Measurements from ENCODE around the gene STT3B. TPM values are rescaled to one million over a fixed set of nuclear protein-coding genes. Genes with fewer than 3 reads are reported as not detected.

The STT3B gene
- total and polyA plus RNA-seq, 10 donors, result 28.4 to 128 (median 86.6) TPM

DNA sequence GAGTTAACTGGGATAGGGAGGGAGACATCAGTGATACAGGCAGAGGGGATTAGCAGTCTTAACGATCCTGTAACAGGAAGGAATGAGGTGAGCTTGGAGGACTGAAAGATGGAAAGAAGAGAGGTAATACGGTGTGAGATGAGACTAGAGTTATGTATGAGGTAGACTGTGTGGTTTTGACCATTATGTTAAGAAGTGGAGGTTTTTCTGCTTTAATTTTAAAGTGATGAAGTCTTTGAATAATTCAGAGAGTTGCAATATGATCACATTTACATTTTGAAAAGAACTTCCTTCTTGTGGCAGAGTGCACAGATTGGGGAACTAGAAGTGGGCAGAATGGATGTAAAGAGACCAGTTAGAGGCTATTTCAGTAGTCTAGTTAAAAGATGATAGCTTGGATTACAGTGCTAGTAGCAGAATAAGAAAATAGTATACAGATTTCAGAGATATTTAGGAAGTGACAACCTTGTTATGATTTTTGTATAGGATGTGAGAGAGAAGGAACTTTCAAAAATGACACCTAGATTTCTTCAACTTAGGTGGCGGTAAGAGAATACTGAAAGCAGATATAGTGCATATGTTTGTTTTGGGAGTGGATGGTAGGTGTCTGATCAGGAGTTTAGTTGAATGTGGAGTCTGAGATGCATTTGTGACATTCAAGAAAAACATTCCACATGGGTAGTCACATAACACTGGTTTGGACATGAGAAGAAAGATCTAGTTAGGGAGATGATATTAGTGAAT is 40.5 kb downstream of the STT3B start:
- H3K4me3 ChIP-seq, result no peak overlapping the region
- peaks cover 0 to 18% (median 2%) of the 10 kb centered on the region in 6 donors for H3K36me3 ChIP-seq
- peaks cover 23 to 95% (median 59%) of the 10 kb centered on the region in 6 donors for H3K4me1 ChIP-seq
- H3K27me3 ChIP-seq (replicated peaks in 1 of 7), result no peaks in the 10 kb centered on the region
- intact Hi-C loops (cut with DNase I; ENCODE audit: low total_unique reads), result no loop called here
- H3K9me3 ChIP-seq, result no peaks in the 10 kb centered on the region
- no peak for DNase-seq
- peak overlapping the region in 1 of 8 donors; percentile 3 for H3K27ac ChIP-seq
- TF ChIP-seq, protein P1, sequence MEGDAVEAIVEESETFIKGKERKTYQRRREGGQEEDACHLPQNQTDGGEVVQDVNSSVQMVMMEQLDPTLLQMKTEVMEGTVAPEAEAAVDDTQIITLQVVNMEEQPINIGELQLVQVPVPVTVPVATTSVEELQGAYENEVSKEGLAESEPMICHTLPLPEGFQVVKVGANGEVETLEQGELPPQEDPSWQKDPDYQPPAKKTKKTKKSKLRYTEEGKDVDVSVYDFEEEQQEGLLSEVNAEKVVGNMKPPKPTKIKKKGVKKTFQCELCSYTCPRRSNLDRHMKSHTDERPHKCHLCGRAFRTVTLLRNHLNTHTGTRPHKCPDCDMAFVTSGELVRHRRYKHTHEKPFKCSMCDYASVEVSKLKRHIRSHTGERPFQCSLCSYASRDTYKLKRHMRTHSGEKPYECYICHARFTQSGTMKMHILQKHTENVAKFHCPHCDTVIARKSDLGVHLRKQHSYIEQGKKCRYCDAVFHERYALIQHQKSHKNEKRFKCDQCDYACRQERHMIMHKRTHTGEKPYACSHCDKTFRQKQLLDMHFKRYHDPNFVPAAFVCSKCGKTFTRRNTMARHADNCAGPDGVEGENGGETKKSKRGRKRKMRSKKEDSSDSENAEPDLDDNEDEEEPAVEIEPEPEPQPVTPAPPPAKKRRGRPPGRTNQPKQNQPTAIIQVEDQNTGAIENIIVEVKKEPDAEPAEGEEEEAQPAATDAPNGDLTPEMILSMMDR (IDR thresholded peaks at IDR 0.05 in 8 of 11, conservative IDR thresholded peaks at IDR 0.05 in 3 of 11), result no peak
- TF ChIP-seq POLR2A (IDR thresholded peaks at IDR 0.05) (no peak), POLR2AphosphoS5 (IDR thresholded peaks at IDR 0.05) (no peak)
- WGBS, 5 donors, result 44 to 60% (median 50%) methylated on average over 3 of the region's 3 CpGs

DNA sequence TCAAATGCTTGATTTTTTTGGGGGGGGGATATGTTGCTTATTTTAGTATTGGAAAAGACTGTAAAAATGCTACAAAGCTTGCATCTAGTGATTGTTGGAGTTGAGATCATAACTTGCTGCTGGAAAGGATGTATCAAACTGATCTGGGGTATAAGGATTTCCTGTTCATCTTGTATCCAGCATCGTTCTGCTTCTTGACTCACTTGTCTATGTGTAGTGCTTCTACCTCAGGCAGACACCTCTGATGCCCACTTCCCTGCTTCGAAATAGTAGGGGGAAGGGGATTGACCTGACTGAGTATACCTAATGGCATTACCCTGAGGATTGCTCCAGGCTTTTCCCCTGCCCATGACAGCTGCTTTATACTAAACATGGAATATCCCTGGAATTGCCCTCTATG is 42.7 kb downstream of the STT3B start:
- TF ChIP-seq, protein P1 (IDR thresholded peaks at IDR 0.05 in 8 of 11, conservative IDR thresholded peaks at IDR 0.05 in 3 of 11), result no peak
- TF ChIP-seq POLR2A (IDR thresholded peaks at IDR 0.05) (no peak), POLR2AphosphoS5 (IDR thresholded peaks at IDR 0.05) (no peak)
- WGBS, 5 donors, result 27 to 41% (median 33%) methylated on average over 2 of the region's 2 CpGs
- Histone ChIP-seq H3K4me1 (peaks cover 23 to 89% (median 46%) of the 10 kb centered on the region in 6 donors), H3K9me3 (no peaks in the 10 kb centered on the region), H3K27ac (no peak overlapping the region), H3K27me3 (replicated peaks in 1 of 7) (no peaks in the 10 kb centered on the region), H3K4me3 (no peak overlapping the region), H3K36me3 (peaks cover 0 to 31% (median 5%) of the 10 kb centered on the region in 6 donors)
- no peak for DNase-seq
- intact Hi-C loops (cut with DNase I; ENCODE audit: low total_unique reads), result no loop called here

DNA sequence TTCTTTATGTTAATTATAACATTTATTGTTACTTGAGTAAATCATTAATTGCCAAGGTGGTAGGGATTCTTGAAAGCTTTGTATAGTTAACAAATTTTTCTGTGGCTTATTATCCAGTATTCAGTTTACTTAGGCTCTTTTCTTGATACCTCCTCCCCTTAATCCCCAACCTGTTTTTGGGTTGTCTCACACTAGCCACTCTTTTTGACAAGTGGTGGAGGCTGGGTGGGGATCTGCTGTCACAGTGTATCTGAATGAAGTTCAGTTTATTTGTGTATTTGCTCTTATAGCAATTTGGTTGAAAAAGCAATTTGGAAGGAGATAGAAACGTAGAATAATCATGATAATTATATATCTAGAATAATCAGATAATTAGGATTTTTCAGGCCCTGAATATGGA is 43.8 kb downstream of the STT3B start:
- Histone ChIP-seq H3K27ac (no peak overlapping the region), H3K4me1 (peaks cover 19 to 89% (median 38%) of the 10 kb centered on the region in 6 donors), H3K4me3 (no peak overlapping the region), H3K27me3 (replicated peaks in 1 of 7) (no peaks in the 10 kb centered on the region), H3K36me3 (peaks cover 0 to 40% (median 5%) of the 10 kb centered on the region in 6 donors), H3K9me3 (no peaks in the 10 kb centered on the region)
- no peak for DNase-seq
- WGBS, 5 donors, result 91 to 98% (median 94%) methylated on average over 1 of the region's 1 CpG
- intact Hi-C loops (cut with DNase I; ENCODE audit: low total_unique reads), result no loop called here
- TF ChIP-seq POLR2AphosphoS5 (IDR thresholded peaks at IDR 0.05), result no peak
- TF ChIP-seq, protein P1 (IDR thresholded peaks at IDR 0.05 in 8 of 11, conservative IDR thresholded peaks at IDR 0.05 in 3 of 11), result no peak
- no peak for TF ChIP-seq POLR2A (IDR thresholded peaks at IDR 0.05)

DNA sequence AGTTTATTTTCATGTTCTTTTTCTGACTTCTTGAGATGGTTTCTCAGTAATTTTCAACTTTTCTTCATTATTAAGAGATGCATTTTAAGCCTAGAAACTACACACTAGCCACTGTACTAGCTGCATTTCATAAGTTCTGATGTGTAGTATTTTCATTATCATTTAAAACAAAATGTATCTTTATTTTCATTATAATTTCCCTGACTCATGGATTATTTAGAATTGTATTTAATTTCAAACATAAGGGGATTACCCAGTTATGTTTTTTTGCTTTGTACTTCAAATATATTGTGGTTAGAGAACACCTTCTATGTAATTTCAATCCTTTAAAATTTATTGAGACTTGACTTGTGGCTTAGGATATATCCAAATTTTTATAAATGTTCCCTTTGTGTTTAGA is 44.5 kb downstream of the STT3B start:
- H3K4me3 ChIP-seq, result no peak overlapping the region
- TF ChIP-seq POLR2AphosphoS5 (IDR thresholded peaks at IDR 0.05) (no peak), POLR2A (IDR thresholded peaks at IDR 0.05) (no peak)
- TF ChIP-seq, protein P1 (IDR thresholded peaks at IDR 0.05 in 8 of 11, conservative IDR thresholded peaks at IDR 0.05 in 3 of 11), result no peak
- intact Hi-C loops (cut with DNase I; ENCODE audit: low total_unique reads), result no loop called here
- peaks cover 18 to 93% (median 41%) of the 10 kb centered on the region in 6 donors for H3K4me1 ChIP-seq
- DNase-seq, result no peak
- H3K9me3 ChIP-seq, result no peaks in the 10 kb centered on the region
- no peaks in the 10 kb centered on the region for H3K27me3 ChIP-seq (replicated peaks in 1 of 7)
- no peak overlapping the region for H3K27ac ChIP-seq
- peaks cover 0 to 45% (median 5%) of the 10 kb centered on the region in 6 donors for H3K36me3 ChIP-seq

All from spleen (tissue), 11 donors.